Fibroblast of pulmonary artery (primary cell): Measurements from ENCODE around the gene NFS1.
A peak's percentile ranks its signal among the peaks of the same experiment; 100 is the strongest.

Source experiments
- DNase-seq: peaks from one replicate; pipeline ENCODE4 v3.0.0-alpha.2; 2010; ENCODE audit warnings: low read depth
- H3K4me3 ChIP-seq: replicated peaks from 2 replicates; pipeline ENCODE4 v1.5.1; 2011; ENCODE audit warnings: low read depth, mild to moderate bottlenecking, control low read depth, low read length, moderate library complexity
- CTCF ChIP-seq: IDR thresholded peaks from 2 replicates; pipeline ENCODE4 v1.5.1; 2011; ENCODE audit warnings: mild to moderate bottlenecking, control low read depth, low read length, inconsistent platforms; ENCODE audit errors: missing control alignments

Gene NFS1

GRCh38 chr20:35702824-35703695 is 3.9 kb upstream of the NFS1 start:
- TF ChIP-seq CTCF = no peak
- no peak for DNase-seq
- no peak overlapping the region for H3K4me3 ChIP-seq

GRCh38 chr20:35702051-35702823 is 3.1 kb upstream of the NFS1 start:
- TF ChIP-seq CTCF = no peak
- no peak for DNase-seq
- H3K4me3 ChIP-seq = no peak overlapping the region

- H3K4me3 ChIP-seq = peak overlapping the region; percentile 97
- DNase-seq = no peak
Observed at GRCh38 chr20:35700625-35701148, 1.5 kb upstream of the NFS1 start.

GRCh38 chr20:35699957-35700624 is 939 bp upstream of the NFS1 start:
- H3K4me3 ChIP-seq = peak overlapping the region; percentile 97
- DNase-seq = no peak
- no peak for TF ChIP-seq CTCF

More at GRCh38 chr20:35700625-35701148, 1.5 kb upstream of the NFS1 start:
- no peak for TF ChIP-seq CTCF

GRCh38 chr20:35698298-35699126 is 640 bp downstream of the NFS1 start:
- H3K4me3 ChIP-seq = peak overlapping the region; percentile 97
- DNase-seq = no peak
- TF ChIP-seq CTCF = no peak
